Keratinocyte (primary cell): ENCODE measurements around the gene SCAMP2. TPM values are rescaled to one million over a fixed set of nuclear protein-coding genes. Genes with fewer than 3 reads are reported as not detected.

ENCODE experiments used
- DNase-seq: peaks from one replicate; pipeline ENCODE4 v3.0.0-alpha.2; 2011; ENCODE audit warnings: low read depth, missing footprints, low spot score
- FAIRE-seq: peaks from 2 replicates; lab custom pipeline; 2011; peaks lifted over from hg19 to GRCh38; lab: Jason Lieb, UNC
- H2AFZ ChIP-seq: 2 replicates; pipeline ENCODE4 v1.6.0; 2012; ENCODE audit warnings: low read length, control low read depth, inconsistent platforms; ENCODE audit not compliant: control insufficient read depth
- H3K27ac ChIP-seq: 2 replicates; pipeline ENCODE4 v1.5.1; 2011; ENCODE audit warnings: low read length; ENCODE audit not compliant: control insufficient read depth, insufficient read depth
- H3K27me3 ChIP-seq: 3 replicates; pipeline ENCODE4 v1.6.0; 2011; ENCODE audit warnings: low read length; ENCODE audit not compliant: control insufficient read depth, insufficient read depth; ENCODE audit errors: extremely low read depth
- H3K36me3 ChIP-seq, 2 experiments: 2 replicates in 1 of 2; 3 replicates in 1 of 2; pipeline ENCODE4 v1.5.1; 2011; ENCODE audit warnings: low read length in 2 of 2, mild to moderate bottlenecking in 1 of 2; ENCODE audit not compliant: control insufficient read depth in 2 of 2, insufficient read depth in 2 of 2; ENCODE audit errors: extremely low read depth in 1 of 2
- H3K4me1 ChIP-seq: 3 replicates; pipeline ENCODE4 v1.5.1; 2011; ENCODE audit warnings: low read length; ENCODE audit not compliant: control insufficient read depth, insufficient read depth; ENCODE audit errors: extremely low read depth
- H3K4me2 ChIP-seq: 3 replicates; pipeline ENCODE4 v1.6.0; 2011; ENCODE audit warnings: low read depth, low read length; ENCODE audit not compliant: control insufficient read depth, insufficient read depth; ENCODE audit errors: extremely low read depth
- H3K4me3 ChIP-seq, 3 experiments: fragments of 200-600 bp in 1 of 3; sonication (generic) in 1 of 3; 2 replicates in 2 of 3; 3 replicates in 1 of 3; pipeline ENCODE4 v1.5.1; 2011 to 2016; ENCODE audit warnings: low read length in 3 of 3, mild to moderate bottlenecking in 3 of 3, control low read depth in 2 of 3, inconsistent platforms in 1 of 3, low read depth in 1 of 3, mixed read lengths in 1 of 3, mixed run types in 1 of 3, moderate library complexity in 1 of 3; ENCODE audit not compliant: control insufficient read depth in 2 of 3, insufficient read depth in 2 of 3; ENCODE audit errors: extremely low read depth in 1 of 3
- H3K79me2 ChIP-seq: 2 replicates; pipeline ENCODE4 v1.6.0; 2012; ENCODE audit warnings: low read length; ENCODE audit not compliant: control insufficient read depth, insufficient read depth
- H3K9ac ChIP-seq: 3 replicates; pipeline ENCODE4 v1.6.0; 2011; ENCODE audit warnings: low read length; ENCODE audit not compliant: control insufficient read depth, insufficient read depth; ENCODE audit errors: extremely low read depth
- H3K9me1 ChIP-seq: 3 replicates; pipeline ENCODE4 v1.6.0; 2011; ENCODE audit warnings: low read length; ENCODE audit not compliant: control insufficient read depth, insufficient read depth; ENCODE audit errors: extremely low read depth
- H3K9me3 ChIP-seq: 2 replicates; pipeline ENCODE4 v1.5.1; 2012; ENCODE audit warnings: low read depth, low read length; ENCODE audit not compliant: control insufficient read depth
- H4K20me1 ChIP-seq: 3 replicates; pipeline ENCODE4 v1.6.0; 2011; ENCODE audit warnings: low read length; ENCODE audit not compliant: control insufficient read depth, insufficient read depth; ENCODE audit errors: extremely low read depth
- CTCF ChIP-seq, 3 experiments: IDR thresholded peaks in 1 of 3; conservative IDR thresholded peaks in 1 of 3; optimal IDR thresholded peaks in 1 of 3; 2 replicates in 2 of 3; 3 replicates in 1 of 3; pipeline versions ENCODE3 to v1.5.1; 2011; ENCODE audit warnings: low read length in 3 of 3, mild to moderate bottlenecking in 3 of 3, moderate library complexity in 2 of 3, control low read depth in 1 of 3, inconsistent platforms in 1 of 3; ENCODE audit not compliant: insufficient read depth in 2 of 3; ENCODE audit errors: extremely low read depth in 1 of 3
- EZH2 ChIP-seq: IDR thresholded peaks from one replicate; pipeline ENCODE4 v1.6.1; 2012; ENCODE audit warnings: inconsistent platforms, mild to moderate bottlenecking, low read length, moderate library complexity
- dilution Hi-C: fragments of 300-500 bp; cut with MboI; formaldehyde crosslinking; loops from one replicate; pipeline ENCODE4 v1.7.0; 2020; ENCODE audit warnings: low sequenced_read_pairs; ENCODE audit not compliant: extremely low pct_ligation_motif_present
- polyA plus RNA-seq, 5 experiments: library from polyadenylated mRNA; depleted of rRNA in 3 of 5; stranded (reverse) in 3 of 5; stranded (forward) in 1 of 5; unstranded in 1 of 5; fragments of >200 nt; gene quantifications; 1 replicate in 1 of 5; 2 replicates in 3 of 5; 3 replicates in 1 of 5; pipeline versions ENCODE4 v1.2.1 to v1.2.3, GENCODE V29; 2011 to 2012; ENCODE audit warnings: missing spikeins in 2 of 5, low read depth in 1 of 5, low replicate concordance in 1 of 5

SCAMP2 gene
- polyA plus RNA-seq, 1 donor (not counting 4 experiments of a cell fraction or from before 2014, with no cell fraction given): 72.8 TPM

GRCh38 chr15:74826364-74826819, 46.8 kb downstream of the SCAMP2 start, which contains the start of gene CPLX3:
Gene CPLX3 (plus strand): TSS chr15:74826627. CDS start chr15:74826704, 77 bp downstream.
- FAIRE-seq: no peak
- no peak within 1 kb of the TSS for H3K4me2 ChIP-seq
- H3K79me2 ChIP-seq: no peaks in the 10 kb centered on the region
- no peak within 1 kb of the TSS for H3K9ac ChIP-seq
- dilution Hi-C loops: no loop called here
- H3K4me1 ChIP-seq: no peaks in the 10 kb centered on the region
- H3K9me3 ChIP-seq: no peaks in the 10 kb centered on the region
- H3K9me1 ChIP-seq: no peaks in the 10 kb centered on the region
- no peaks in the 10 kb centered on the region for H3K36me3 ChIP-seq
- H3K4me3 ChIP-seq: no peak within 1 kb of the TSS
- no peak within 1 kb of the TSS for H2AFZ ChIP-seq
- H3K27ac ChIP-seq: no peak within 1 kb of the TSS
- no peaks in the 10 kb centered on the region for H4K20me1 ChIP-seq
- peaks cover 47% of the 10 kb centered on the region for H3K27me3 ChIP-seq
- no peak for DNase-seq
- TF ChIP-seq CTCF (optimal IDR thresholded peaks at IDR 0.05 in 1 of 3, IDR thresholded peaks at IDR 0.05 in 1 of 3, conservative IDR thresholded peaks at IDR 0.05 in 1 of 3; ENCODE audit: extremely low read depth in 1 of 3, insufficient read depth in 2 of 3, low read length in 3 of 3) (no peak), EZH2 (no peak)

- H3K4me2 ChIP-seq: no peak overlapping the region
- dilution Hi-C loops: no loop called here
- no peak for FAIRE-seq
- no peak for TF ChIP-seq EZH2
- TF ChIP-seq CTCF (optimal IDR thresholded peaks at IDR 0.05 in 1 of 3, IDR thresholded peaks at IDR 0.05 in 1 of 3, conservative IDR thresholded peaks at IDR 0.05 in 1 of 3; ENCODE audit: extremely low read depth in 1 of 3, insufficient read depth in 2 of 3, low read length in 3 of 3): no peak
- H3K4me1 ChIP-seq: no peaks in the 10 kb centered on the region
- H2AFZ ChIP-seq: no peak overlapping the region
- no peaks in the 10 kb centered on the region for H3K79me2 ChIP-seq
- DNase-seq: no peak
- H3K9me3 ChIP-seq: no peaks in the 10 kb centered on the region
- H4K20me1 ChIP-seq: no peaks in the 10 kb centered on the region
- no peak overlapping the region for H3K4me3 ChIP-seq
- peaks cover 47% of the 10 kb centered on the region for H3K27me3 ChIP-seq
- no peaks in the 10 kb centered on the region for H3K36me3 ChIP-seq
- H3K27ac ChIP-seq: no peak overlapping the region
- no peaks in the 10 kb centered on the region for H3K9me1 ChIP-seq
- no peak overlapping the region for H3K9ac ChIP-seq
Measured at GRCh38 chr15:74825866-74826265, 47.3 kb downstream of the SCAMP2 start.
